ENCODE data around the gene RBFOX2. TPM values are rescaled to one million over a fixed set of nuclear protein-coding genes. Genes with fewer than 3 reads are reported as not detected.
A peak's percentile ranks its signal among the peaks of the same experiment; 100 is the strongest.

RBFOX2 gene
- total RNA-seq, 2 donors from 2014 or later, result 104 to 120 TPM

GRCh38 chr22:36017651-36018091 lies 11.0 kb downstream of the RBFOX2 start:
- no peak overlapping the region for H3K4me3 Mint-ChIP-seq
- peaks cover 12% of the 10 kb centered on the region for H3K27me3 ChIP-seq (ENCODE audit: control insufficient read depth, insufficient read depth, low read length, poor library complexity, severe bottlenecking)
- H3K9me3 Mint-ChIP-seq, result no peaks in the 10 kb centered on the region
- no peaks in the 10 kb centered on the region for H3K36me3 ChIP-seq (ENCODE audit: control insufficient read depth, insufficient read depth, low read length)
- H3K36me3 Mint-ChIP-seq (ENCODE audit: low read depth), result peaks cover 9% of the 10 kb centered on the region
- no peaks in the 10 kb centered on the region for H3K9me3 ChIP-seq (ENCODE audit: control insufficient read depth, low read length)
- WGBS, 2 experiments (ENCODE audit: insufficient coverage in 1 of 2, insufficient read length in 1 of 2), result 80 to 82% methylated on average over 3 of the region's 3 CpGs
- no peak overlapping the region for H3K9ac ChIP-seq (ENCODE audit: extremely low read depth, low read length, poor library complexity, severe bottlenecking)
- DNase-seq, result no peak
- no peak overlapping the region for H3K27ac Mint-ChIP-seq
- no peaks in the 10 kb centered on the region for H3K27me3 Mint-ChIP-seq (ENCODE audit: insufficient read depth)
- TF ChIP-seq CTCF (conservative IDR thresholded peaks at IDR 0.05), result no peak
- H3K4me1 Mint-ChIP-seq, result peaks cover 61% of the 10 kb centered on the region
- H3K4me3 ChIP-seq (ENCODE audit: low read length), result peak overlapping the region; percentile 15
- peaks cover 28% of the 10 kb centered on the region for H3K4me1 ChIP-seq (ENCODE audit: control insufficient read depth, insufficient read depth, low read length)
- peak overlapping the region; percentile 76 for H3K27ac ChIP-seq (ENCODE audit: low read depth, low read length)

GRCh38 chr22:36016684-36017083 lies 11.9 kb downstream of the RBFOX2 start:
- peaks cover 52% of the 10 kb centered on the region for H3K4me1 Mint-ChIP-seq
- Histone ChIP-seq H3K27me3 (ENCODE audit: control insufficient read depth, insufficient read depth, low read length, poor library complexity, severe bottlenecking) (peaks cover 12% of the 10 kb centered on the region), H3K4me1 (ENCODE audit: control insufficient read depth, insufficient read depth, low read length) (peaks cover 20% of the 10 kb centered on the region), H3K9ac (ENCODE audit: extremely low read depth, low read length, poor library complexity, severe bottlenecking) (no peak overlapping the region), H3K27ac (ENCODE audit: low read depth, low read length) (no peak overlapping the region), H3K9me3 (ENCODE audit: control insufficient read depth, low read length) (no peaks in the 10 kb centered on the region), H3K36me3 (ENCODE audit: control insufficient read depth, insufficient read depth, low read length) (no peaks in the 10 kb centered on the region), H3K4me3 (ENCODE audit: low read length) (no peak overlapping the region)
- no peak overlapping the region for H3K27ac Mint-ChIP-seq
- DNase-seq, result no peak
- no peak overlapping the region for H3K4me3 Mint-ChIP-seq
- no peaks in the 10 kb centered on the region for H3K27me3 Mint-ChIP-seq (ENCODE audit: insufficient read depth)
- TF ChIP-seq CTCF (conservative IDR thresholded peaks at IDR 0.05), result no peak
- no peaks in the 10 kb centered on the region for H3K9me3 Mint-ChIP-seq
- peaks cover 7% of the 10 kb centered on the region for H3K36me3 Mint-ChIP-seq (ENCODE audit: low read depth)
- 90 to 100% methylated on average over 1 to 2 of the region's 2 CpGs for WGBS, 2 experiments (ENCODE audit: insufficient coverage in 1 of 2, insufficient read length in 1 of 2)

GRCh38 chr22:36015811-36016529 lies 12.7 kb downstream of the RBFOX2 start:
- Histone ChIP-seq H3K27ac (ENCODE audit: low read depth, low read length) (no peak overlapping the region), H3K27me3 (ENCODE audit: control insufficient read depth, insufficient read depth, low read length, poor library complexity, severe bottlenecking) (peaks cover 12% of the 10 kb centered on the region), H3K4me1 (ENCODE audit: control insufficient read depth, insufficient read depth, low read length) (peaks cover 20% of the 10 kb centered on the region), H3K9ac (ENCODE audit: extremely low read depth, low read length, poor library complexity, severe bottlenecking) (no peak overlapping the region), H3K36me3 (ENCODE audit: control insufficient read depth, insufficient read depth, low read length) (no peaks in the 10 kb centered on the region), H3K9me3 (ENCODE audit: control insufficient read depth, low read length) (no peaks in the 10 kb centered on the region), H3K4me3 (ENCODE audit: low read length) (no peak overlapping the region)
- no peak for DNase-seq
- peaks cover 3% of the 10 kb centered on the region for H3K36me3 Mint-ChIP-seq (ENCODE audit: low read depth)
- H3K4me1 Mint-ChIP-seq, result peaks cover 49% of the 10 kb centered on the region
- no peaks in the 10 kb centered on the region for H3K9me3 Mint-ChIP-seq
- WGBS, 2 experiments (ENCODE audit: insufficient coverage in 1 of 2, insufficient read length in 1 of 2), result 76% methylated on average over 2 of the region's 2 CpGs; no CpG with 5 or more reads in 1 of the 2 experiments
- no peak overlapping the region for H3K4me3 Mint-ChIP-seq
- peak overlapping the region; percentile 59 for H3K27ac Mint-ChIP-seq
- no peak for TF ChIP-seq CTCF (conservative IDR thresholded peaks at IDR 0.05)
- H3K27me3 Mint-ChIP-seq (ENCODE audit: insufficient read depth), result no peaks in the 10 kb centered on the region
